PC-3 (cell line): Measurements from ENCODE around the gene AUTS2. TPM values are rescaled to one million over a fixed set of nuclear protein-coding genes. Genes with fewer than 3 reads are reported as not detected.

Experiments used
- ATAC-seq: fragments of 200-7000 bp; cut with Tn5 transposase; 2 replicates; pipeline ENCODE4 v1.9.1; 2020; ENCODE audit warnings: mild to moderate bottlenecking, moderate library complexity
- BruUV-seq: library from RNA; stranded (reverse); fragments of 400-500 nt; replicated peaks from 2 replicates; lab custom pipeline; 2021; lab: Mats Ljungman, UMichigan
- CTCF ChIA-PET: fragments of 300-600 bp; sonication (Branson Sonifier 250); formaldehyde crosslinking; loops from one replicate; lab custom pipeline; 2022; ENCODE audit warnings: antibody characterized with exemption; lab: Charles Lee
- POLR2A ChIA-PET: fragments of 300-600 bp; sonication (Branson Sonifier 250); formaldehyde crosslinking; loops from one replicate; lab custom pipeline; 2022; ENCODE audit warnings: antibody characterized with exemption; ENCODE audit not compliant: unreplicated experiment; lab: Charles Lee
- DNase-seq: peaks from one replicate; pipeline ENCODE4 v3.0.0-alpha.2; 2015
- H2AFZ ChIP-seq: fragments of 300-600 bp; sonication (generic); 2 replicates; pipeline ENCODE4 v1.6.0; 2016; ENCODE audit warnings: antibody characterized with exemption, low read length
- H3F3A ChIP-seq: fragments of 300-600 bp; sonication (generic); one replicate; pipeline ENCODE4 v1.6.0; 2017; ENCODE audit warnings: antibody characterized with exemption, low read length, control low read depth, mild to moderate bottlenecking; ENCODE audit not compliant: unreplicated experiment
- H3K27ac ChIP-seq: fragments of 300-600 bp; sonication (generic); 2 replicates; pipeline ENCODE4 v1.5.1; 2016; ENCODE audit warnings: mild to moderate bottlenecking, low read length
- H3K27me3 ChIP-seq: fragments of 300-600 bp; sonication (generic); 2 replicates; pipeline ENCODE4 v1.6.1; 2016; ENCODE audit warnings: low read length, mixed read lengths
- H3K36me3 ChIP-seq: fragments of 300-600 bp; sonication (generic); 2 replicates; pipeline ENCODE4 v1.6.1; 2016; ENCODE audit warnings: low read depth, mixed run types, low read length, mixed read lengths
- H3K4me1 ChIP-seq: fragments of 300-600 bp; sonication (generic); 2 replicates; pipeline ENCODE4 v1.5.1; 2016; ENCODE audit warnings: low read length; ENCODE audit not compliant: insufficient read depth
- H3K4me2 ChIP-seq: fragments of 300-600 bp; sonication (generic); 2 replicates; pipeline ENCODE4 v1.6.0; 2016; ENCODE audit warnings: low read length
- H3K4me3 ChIP-seq: fragments of 300-600 bp; sonication (generic); 2 replicates; pipeline ENCODE4 v1.5.1; 2016; ENCODE audit warnings: mild to moderate bottlenecking, low read length, mixed read lengths
- H3K79me2 ChIP-seq: fragments of 300-600 bp; sonication (generic); 2 replicates; pipeline ENCODE4 v1.6.1; 2017; ENCODE audit warnings: low read length, mixed read lengths
- H3K9ac ChIP-seq: fragments of 300-600 bp; sonication (generic); 2 replicates; pipeline ENCODE4 v1.6.0; 2016; ENCODE audit warnings: mild to moderate bottlenecking, low read length
- H3K9me2 ChIP-seq: fragments of 300-600 bp; sonication (generic); replicated peaks from 2 replicates; pipeline ENCODE4 v1.6.1; 2016; ENCODE audit warnings: mixed run types, low read length, mixed read lengths
- H3K9me3 ChIP-seq: fragments of 300-600 bp; sonication (generic); 2 replicates; pipeline ENCODE4 v1.6.1; 2016; ENCODE audit warnings: low read length, mixed read lengths
- H4K20me1 ChIP-seq: fragments of 300-600 bp; sonication (generic); 2 replicates; pipeline ENCODE4 v1.6.1; 2016; ENCODE audit warnings: low read length, mixed read lengths
- EZH2 ChIP-seq: fragments of 300-600 bp; sonication (generic); IDR thresholded peaks from one replicate; pipeline ENCODE4 v1.6.1; 2017; ENCODE audit warnings: antibody characterized with exemption, mild to moderate bottlenecking, low read length; ENCODE audit not compliant: unreplicated experiment
- EZH2phosphoT487 ChIP-seq: fragments of 300-600 bp; sonication (generic); IDR thresholded peaks from 2 replicates; pipeline ENCODE4 v1.6.1; 2018; ENCODE audit warnings: mild to moderate bottlenecking, antibody characterized with exemption, low read length, borderline replicate concordance
- intact Hi-C: fragments of 100-400 bp; cut with micrococcal nuclease; formaldehyde crosslinking; loops from 2 replicates; pipeline ENCODE4 v1.9.0; 2023
- total RNA-seq: library from RNA; depleted of rRNA; stranded (reverse); fragments of >200 nt; gene quantifications from 2 replicates; pipeline ENCODE4 v1.2.3, GENCODE V29; 2014
- TF ChIP-seq, protein P1 (sequence below): fragments of 300-600 bp; sonication (generic); conservative IDR thresholded peaks from 2 replicates; pipeline ENCODE4 v1.5.1; 2017; ENCODE audit warnings: antibody characterized with exemption, low read depth, mild to moderate bottlenecking, low read length

AUTS2 gene
- total RNA-seq, 1 experiment from 2014 or later = not detected

DNA sequence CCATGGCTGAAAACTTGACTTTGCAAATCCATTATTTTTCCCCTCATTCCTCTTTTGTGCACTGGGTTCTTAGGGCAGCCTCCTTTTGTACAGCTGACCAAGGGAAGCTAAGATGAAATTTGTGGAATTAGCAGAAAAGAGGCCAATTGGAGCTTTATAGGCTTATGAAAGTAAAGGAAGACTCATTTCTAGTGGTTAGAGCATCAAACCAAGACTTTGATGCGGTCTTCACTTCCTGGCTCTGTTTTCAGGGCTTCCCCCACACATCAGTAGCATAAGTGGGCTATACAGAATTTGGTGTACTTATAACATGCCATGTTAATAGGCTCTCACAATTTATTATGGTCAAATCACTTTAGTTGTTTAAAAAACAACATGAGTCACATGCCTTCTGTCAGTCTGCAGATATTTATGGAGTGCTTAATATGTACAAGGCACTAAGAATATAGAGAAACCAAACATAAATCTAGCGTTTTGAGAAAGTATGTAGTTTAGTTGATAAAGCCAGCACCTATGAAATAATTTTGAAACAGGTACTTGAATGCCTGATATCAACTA is 5.7 kb downstream of the AUTS2 start:
- no peaks in the 10 kb centered on the region for H3K9me2 ChIP-seq
- intact Hi-C loops = no loop called here
- no peaks in the 10 kb centered on the region for H3K36me3 ChIP-seq
- no peaks in the 10 kb centered on the region for H3K9me3 ChIP-seq
- no peak overlapping the region for H3K4me2 ChIP-seq
- ChIA-PET CTCF (no interaction called here), POLR2A (no interaction called here)
- no peaks in the 10 kb centered on the region for H4K20me1 ChIP-seq
- no peak for ATAC-seq
- H3F3A ChIP-seq = no peaks in the 10 kb centered on the region
- no TSS peak for BruUV-seq
- H3K27ac ChIP-seq = no peak overlapping the region
- DNase-seq = no peak
- no peak overlapping the region for H3K9ac ChIP-seq
- TF ChIP-seq, protein P1, sequence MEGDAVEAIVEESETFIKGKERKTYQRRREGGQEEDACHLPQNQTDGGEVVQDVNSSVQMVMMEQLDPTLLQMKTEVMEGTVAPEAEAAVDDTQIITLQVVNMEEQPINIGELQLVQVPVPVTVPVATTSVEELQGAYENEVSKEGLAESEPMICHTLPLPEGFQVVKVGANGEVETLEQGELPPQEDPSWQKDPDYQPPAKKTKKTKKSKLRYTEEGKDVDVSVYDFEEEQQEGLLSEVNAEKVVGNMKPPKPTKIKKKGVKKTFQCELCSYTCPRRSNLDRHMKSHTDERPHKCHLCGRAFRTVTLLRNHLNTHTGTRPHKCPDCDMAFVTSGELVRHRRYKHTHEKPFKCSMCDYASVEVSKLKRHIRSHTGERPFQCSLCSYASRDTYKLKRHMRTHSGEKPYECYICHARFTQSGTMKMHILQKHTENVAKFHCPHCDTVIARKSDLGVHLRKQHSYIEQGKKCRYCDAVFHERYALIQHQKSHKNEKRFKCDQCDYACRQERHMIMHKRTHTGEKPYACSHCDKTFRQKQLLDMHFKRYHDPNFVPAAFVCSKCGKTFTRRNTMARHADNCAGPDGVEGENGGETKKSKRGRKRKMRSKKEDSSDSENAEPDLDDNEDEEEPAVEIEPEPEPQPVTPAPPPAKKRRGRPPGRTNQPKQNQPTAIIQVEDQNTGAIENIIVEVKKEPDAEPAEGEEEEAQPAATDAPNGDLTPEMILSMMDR = no peak
- TF ChIP-seq EZH2phosphoT487 = no peak
- TF ChIP-seq EZH2 = no peak
- H2AFZ ChIP-seq = no peak overlapping the region
- peaks cover 22% of the 10 kb centered on the region for H3K27me3 ChIP-seq
- H3K4me3 ChIP-seq = no peak overlapping the region
- H3K4me1 ChIP-seq = no peaks in the 10 kb centered on the region; the same call in 1 of the 2 replicates
- H3K79me2 ChIP-seq = no peaks in the 10 kb centered on the region

DNA sequence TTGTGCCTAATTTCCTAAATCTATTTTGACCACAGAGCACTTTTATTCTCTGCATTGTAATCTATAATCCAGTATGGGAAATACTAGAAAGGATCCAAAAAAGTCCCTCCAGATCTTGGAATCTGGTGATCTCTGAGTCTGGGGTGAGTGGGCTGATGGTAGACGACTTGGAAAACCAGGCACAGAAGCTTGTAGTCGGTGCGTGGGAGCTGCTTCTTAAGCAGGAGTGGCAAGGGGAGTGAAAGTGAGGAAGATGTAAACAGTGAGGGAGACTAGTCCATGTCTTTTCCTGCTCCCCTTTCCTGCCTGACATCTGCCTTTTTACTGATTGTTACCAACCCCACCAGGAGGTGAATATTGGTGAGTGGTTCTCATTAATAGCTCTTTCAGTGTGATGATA is 6.8 kb downstream of the AUTS2 start:
- Histone ChIP-seq H3K27me3 (peaks cover 13% of the 10 kb centered on the region), H3K27ac (no peak overlapping the region), H2AFZ (no peak overlapping the region), H3K4me3 (no peak overlapping the region), H4K20me1 (no peaks in the 10 kb centered on the region), H3K36me3 (no peaks in the 10 kb centered on the region), H3K4me1 (no peaks in the 10 kb centered on the region), H3K9me2 (no peaks in the 10 kb centered on the region), H3K9me3 (no peaks in the 10 kb centered on the region), H3F3A (no peaks in the 10 kb centered on the region), H3K79me2 (no peaks in the 10 kb centered on the region), H3K9ac (no peak overlapping the region), H3K4me2 (no peak overlapping the region)
- CTCF ChIA-PET = no interaction called here
- intact Hi-C loops = no loop called here
- ATAC-seq (no peak), DNase-seq (no peak)
- no TSS peak for BruUV-seq
- TF ChIP-seq EZH2phosphoT487 = no peak
- TF ChIP-seq, protein P1 = no peak
- TF ChIP-seq EZH2 = no peak
- POLR2A ChIA-PET = no interaction called here

DNA sequence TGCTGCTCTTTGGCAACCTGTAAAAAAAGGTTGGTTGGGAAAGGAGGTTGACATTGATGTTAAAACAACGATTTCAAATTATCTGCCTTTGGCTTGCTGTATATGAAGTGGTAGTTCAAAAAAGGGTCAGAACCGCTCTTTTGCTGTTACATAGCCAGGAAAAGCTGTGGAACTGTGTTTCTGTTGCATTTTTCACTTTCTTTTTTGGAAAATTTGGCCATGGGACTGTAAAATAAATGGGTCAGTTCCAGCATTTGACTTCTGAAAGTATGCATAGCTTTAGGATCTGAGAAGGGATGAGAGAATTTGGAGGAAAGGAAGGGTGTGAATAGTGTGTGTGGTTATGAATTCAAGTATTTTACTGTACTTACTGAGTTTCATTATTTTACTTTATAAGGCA is 7.3 kb downstream of the AUTS2 start:
- no peaks in the 10 kb centered on the region for H3K36me3 ChIP-seq
- H3K27ac ChIP-seq = no peak overlapping the region
- intact Hi-C loops = no loop called here
- H2AFZ ChIP-seq = no peak overlapping the region
- H3K4me1 ChIP-seq = no peaks in the 10 kb centered on the region
- no peaks in the 10 kb centered on the region for H3F3A ChIP-seq
- no peak for ATAC-seq
- H3K4me3 ChIP-seq = no peak overlapping the region
- H3K9ac ChIP-seq = no peak overlapping the region
- TF ChIP-seq EZH2phosphoT487 = no peak
- TF ChIP-seq, protein P1 = no peak
- TF ChIP-seq EZH2 = no peak
- POLR2A ChIA-PET = no interaction called here
- no peaks in the 10 kb centered on the region for H3K9me3 ChIP-seq
- H3K9me2 ChIP-seq = no peaks in the 10 kb centered on the region
- H3K27me3 ChIP-seq = peaks cover 8% of the 10 kb centered on the region
- DNase-seq = no peak
- H3K79me2 ChIP-seq = no peaks in the 10 kb centered on the region
- H4K20me1 ChIP-seq = no peaks in the 10 kb centered on the region
- no TSS peak for BruUV-seq
- H3K4me2 ChIP-seq = no peak overlapping the region
- CTCF ChIA-PET = no interaction called here
